NCI-H526 treated with DMSO at 0.1 percent for 48 hours (cell line): ENCODE results near the gene DCDC2B.
A peak's percentile ranks its signal among the peaks of the same experiment; 100 is the strongest.
"Not testable (repeated sequence)": the region's sequence is repeated elsewhere in the genome, so short reads cannot be mapped to it uniquely, and the experiment has no call there.

Source experiments
- DNase-seq: peaks from one replicate; lab custom pipeline; 2025; lab: John Stamatoyannopoulos, UW

Gene DCDC2B

DNA sequence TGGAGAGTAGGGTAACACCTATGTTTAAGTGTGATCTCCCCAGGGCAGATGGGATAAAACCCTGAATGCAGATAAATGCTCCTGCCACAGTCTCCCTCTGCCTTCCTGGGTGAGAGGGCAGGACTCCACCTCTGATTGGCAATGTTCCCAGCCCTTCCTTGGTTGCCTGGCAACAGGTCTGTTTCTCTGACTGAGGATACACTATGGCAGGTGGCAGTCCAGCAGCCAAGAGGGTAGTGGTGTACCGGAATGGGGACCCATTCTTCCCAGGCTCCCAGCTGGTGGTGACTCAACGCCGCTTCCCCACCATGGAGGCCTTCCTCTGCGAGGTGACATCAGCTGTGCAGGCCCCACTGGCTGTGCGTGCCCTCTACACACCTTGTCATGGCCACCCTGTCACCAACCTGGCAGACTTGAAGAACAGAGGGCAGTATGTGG, at the start of gene DCDC2B:
TSS of gene DCDC2B (plus strand) at position 199 of the 438 bp plus-strand sequence. CDS start at position 204, 5 bp downstream.
- DNase-seq = peak; percentile 14

DNA sequence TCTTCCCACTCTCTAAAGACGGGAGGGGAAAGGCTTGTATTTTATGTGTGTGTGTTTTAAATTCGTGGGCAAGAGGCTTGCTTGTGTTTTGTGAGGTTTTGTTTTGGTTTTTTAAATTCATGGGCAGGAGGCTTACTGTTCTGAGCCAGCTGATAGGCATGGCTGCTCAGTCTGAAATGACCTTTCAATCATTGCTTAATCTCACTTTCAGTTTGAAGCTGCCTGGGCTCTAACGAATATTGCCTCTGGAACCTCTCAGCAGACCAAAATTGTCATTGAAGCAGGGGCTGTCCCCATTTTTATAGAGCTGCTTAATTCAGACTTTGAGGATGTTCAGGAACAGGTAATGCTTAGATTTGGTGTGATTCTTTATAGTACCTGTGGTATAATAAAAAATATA, 49.7 kb upstream of the DCDC2B start:
- DNase-seq = no peak

DNA sequence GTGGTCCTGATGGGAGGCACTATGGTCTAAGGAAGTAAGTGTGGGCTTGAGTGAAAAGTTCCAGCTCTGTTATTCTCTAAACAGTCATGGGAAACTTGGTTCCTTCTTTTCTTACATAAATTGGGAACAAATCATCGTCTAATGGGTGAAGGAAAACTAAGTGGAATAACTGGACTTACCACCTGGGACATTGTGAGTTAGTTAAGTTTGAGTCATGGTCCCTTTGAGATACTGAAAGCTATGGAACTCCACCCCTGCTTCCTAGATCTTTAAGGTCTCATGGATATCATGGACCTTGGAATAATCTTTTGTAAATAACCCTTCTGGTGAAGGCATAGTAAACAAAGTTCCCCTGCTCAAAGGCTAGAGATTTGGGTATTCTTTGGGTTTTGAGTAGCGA, 45.5 kb upstream of the DCDC2B start:
- no peak for DNase-seq

GRCh38 chr1:32165633-32166032, 43.3 kb upstream of the DCDC2B start:
- not testable (repeated sequence) for DNase-seq

- no peak for DNase-seq
Measured at GRCh38 chr1:32170991-32171390, 37.9 kb upstream of the DCDC2B start.

- no peak for DNase-seq
Measured at GRCh38 chr1:32172621-32173245, 36.2 kb upstream of the DCDC2B start.

DNA sequence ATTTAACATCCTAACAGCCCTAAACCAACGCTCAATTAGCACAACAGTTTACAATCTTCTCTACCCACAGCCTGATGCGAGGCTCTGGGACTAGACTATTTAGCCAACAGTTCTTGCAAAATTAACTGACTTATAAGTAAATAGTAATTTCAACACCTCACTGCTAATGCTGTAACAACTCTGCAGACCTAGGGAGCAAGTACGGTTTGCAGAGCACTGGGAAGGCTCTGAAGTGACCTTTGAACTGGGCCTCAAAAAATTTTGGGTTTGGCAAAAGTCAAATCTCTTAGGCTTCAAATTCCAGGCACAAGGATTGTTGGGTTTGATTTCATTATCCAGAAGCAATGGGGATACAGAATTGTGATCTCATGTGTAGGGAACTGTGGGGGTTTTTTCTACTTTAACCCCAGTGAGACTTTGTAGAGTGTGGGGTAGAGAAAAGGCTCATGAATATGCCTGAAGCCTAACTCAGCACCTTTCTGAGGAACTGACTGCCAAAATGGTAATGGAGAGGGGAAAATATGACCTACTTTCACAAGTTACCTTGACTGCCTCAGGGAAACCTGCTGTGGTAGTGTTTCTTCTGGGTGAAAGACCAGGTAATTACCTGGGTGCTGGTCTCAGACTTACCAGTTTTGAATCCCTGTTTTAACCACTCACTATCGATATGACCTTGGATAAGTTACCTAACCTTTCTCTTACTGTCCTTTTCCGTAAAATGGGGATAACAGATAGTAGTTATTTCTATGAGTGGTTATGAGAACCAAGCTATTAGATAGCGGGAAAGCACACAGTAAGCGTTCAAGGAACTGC, 30.3 kb upstream of the DCDC2B start:
- DNase-seq = no peak

DNA sequence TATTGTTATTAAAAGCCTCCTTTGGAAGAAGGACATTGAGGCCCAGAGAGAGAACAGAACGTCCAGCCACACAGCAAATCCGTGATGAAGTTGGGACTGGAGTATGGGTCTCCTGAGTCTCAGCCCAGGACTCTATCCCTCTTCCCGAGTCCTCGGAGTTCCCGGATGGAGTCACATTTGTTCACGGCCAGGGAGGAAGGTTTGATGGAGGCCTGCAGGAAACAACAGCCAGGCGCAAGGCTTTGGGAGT, 29.8 kb upstream of the DCDC2B start:
- no peak for DNase-seq

GRCh38 chr1:32179443-32180185, 29.3 kb upstream of the DCDC2B start, which contains the start of gene TXLNA:
TSS of gene TXLNA (plus strand) at chr1:32179675. CDS start at chr1:32180346, 671 bp downstream.
- peak; percentile 87 for DNase-seq

DNA sequence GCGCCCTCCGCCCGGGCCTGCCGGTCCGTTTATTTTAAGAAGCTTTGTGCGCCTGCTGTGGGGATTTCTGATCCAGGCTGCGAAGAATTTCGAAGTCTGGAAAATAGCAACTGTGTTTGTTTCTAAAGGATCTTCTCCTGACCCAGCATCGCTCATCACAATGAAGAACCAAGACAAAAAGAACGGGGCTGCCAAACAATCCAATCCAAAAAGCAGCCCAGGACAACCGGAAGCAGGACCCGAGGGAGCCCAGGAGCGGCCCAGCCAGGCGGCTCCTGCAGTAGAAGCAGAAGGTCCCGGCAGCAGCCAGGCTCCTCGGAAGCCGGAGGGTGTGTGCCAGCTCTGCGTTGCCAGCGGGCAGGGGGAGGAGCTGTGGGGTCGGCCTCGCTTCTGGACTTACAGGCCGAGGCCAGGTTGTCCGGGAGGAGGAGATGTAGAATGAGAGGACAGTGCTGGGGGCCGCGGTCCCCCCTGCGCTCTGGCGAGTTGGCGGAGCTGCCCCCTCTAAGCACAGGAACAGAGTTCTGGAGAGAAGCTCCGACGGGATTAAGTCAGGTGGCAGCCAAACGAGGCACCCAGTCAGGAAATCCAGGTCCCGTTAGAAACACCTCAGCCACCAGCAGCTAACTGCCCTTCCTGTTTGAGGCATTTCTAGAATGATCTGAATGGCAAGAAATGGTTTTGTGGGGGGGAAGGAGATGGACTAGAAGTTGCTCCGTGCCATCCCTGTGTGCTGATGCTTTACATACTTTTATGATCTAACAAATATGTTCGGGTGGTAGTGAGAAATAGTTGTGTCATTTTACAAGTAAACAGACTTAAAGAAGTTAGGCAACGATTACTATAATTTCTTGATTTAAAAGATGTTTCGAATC, 28.5 kb upstream of the DCDC2B start:
- no peak for DNase-seq

DNA sequence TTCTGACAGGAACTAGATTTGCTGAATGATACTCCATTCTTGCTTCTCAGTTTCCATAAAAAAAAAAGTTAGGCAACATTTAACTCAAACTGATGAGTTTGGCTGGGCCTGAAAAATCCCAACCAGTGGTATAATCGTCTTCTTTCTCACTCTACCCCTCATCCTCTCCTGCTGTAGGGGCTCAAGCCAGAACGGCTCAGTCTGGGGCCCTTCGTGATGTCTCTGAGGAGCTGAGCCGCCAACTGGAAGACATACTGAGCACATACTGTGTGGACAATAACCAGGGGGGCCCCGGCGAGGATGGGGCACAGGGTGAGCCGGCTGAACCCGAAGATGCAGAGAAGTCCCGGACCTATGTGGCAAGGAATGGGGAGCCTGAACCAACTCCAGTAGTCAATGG, 27.8 kb upstream of the DCDC2B start:
- no peak for DNase-seq

DNA sequence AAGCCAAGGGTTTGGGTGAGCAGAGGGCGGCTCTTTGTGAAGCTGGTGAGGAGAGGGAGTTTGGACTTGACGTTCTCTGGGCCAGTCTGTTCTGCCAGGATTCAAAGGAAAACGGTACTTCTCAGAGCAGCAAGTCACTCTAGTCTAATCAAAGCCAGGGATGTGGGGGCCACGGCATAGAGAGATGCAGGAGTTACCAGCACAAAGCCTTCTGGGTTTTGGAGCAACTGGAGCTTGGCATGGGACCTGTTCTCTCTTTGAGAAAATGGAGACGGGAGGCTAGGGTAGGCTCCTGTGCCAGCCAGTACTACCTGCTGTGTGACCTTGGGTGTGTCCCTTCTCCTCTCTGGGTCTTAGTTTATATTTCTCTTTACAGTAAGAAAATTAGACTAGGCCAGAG, 27.3 kb upstream of the DCDC2B start:
- DNase-seq = no peak

DNA sequence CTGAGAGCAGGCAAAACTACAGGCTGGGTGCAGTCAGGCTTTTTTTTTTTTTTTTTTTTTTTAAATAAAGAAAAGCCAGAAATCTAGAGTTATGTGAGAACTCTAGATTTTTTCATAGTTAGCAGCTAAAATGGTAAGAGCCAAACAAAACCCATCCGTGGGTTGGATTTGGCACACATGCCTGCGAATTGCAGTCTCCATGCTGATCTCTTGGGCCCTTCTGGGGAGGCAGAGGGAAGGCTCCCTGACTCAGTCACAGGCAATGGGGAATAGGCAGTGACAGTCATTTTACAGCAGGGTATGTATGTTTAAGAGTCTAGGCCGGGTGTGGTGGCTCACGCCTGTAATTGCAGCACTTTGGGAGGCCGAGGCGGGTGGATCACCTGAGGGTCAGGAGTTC, 26.8 kb upstream of the DCDC2B start:
- no peak for DNase-seq

GRCh38 chr1:32184650-32185049, 24.2 kb upstream of the DCDC2B start:
- no peak for DNase-seq

GRCh38 chr1:32186077-32186476, 22.8 kb upstream of the DCDC2B start:
- no peak for DNase-seq

GRCh38 chr1:32186491-32186890, 22.4 kb upstream of the DCDC2B start:
- no peak for DNase-seq

DNA sequence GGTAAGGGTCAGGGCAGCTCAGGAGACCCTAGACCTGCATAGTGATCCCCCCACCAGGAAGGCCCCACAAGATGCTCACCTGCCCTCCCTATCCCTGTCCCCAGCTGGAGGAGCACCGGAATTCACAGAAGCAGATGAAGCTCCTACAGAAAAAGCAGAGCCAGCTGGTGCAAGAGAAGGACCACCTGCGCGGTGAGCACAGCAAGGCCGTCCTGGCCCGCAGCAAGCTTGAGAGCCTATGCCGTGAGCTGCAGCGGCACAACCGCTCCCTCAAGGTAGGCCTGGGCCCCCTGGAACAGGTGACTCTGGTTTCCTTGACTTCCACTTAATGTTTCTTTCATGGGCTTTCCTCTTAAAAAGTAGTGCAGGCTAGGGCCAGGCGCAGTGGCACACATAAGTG, 21.0 kb upstream of the DCDC2B start:
- DNase-seq = no peak

- no peak for DNase-seq
Measured at GRCh38 chr1:32192220-32192948, 16.5 kb upstream of the DCDC2B start.

DNA sequence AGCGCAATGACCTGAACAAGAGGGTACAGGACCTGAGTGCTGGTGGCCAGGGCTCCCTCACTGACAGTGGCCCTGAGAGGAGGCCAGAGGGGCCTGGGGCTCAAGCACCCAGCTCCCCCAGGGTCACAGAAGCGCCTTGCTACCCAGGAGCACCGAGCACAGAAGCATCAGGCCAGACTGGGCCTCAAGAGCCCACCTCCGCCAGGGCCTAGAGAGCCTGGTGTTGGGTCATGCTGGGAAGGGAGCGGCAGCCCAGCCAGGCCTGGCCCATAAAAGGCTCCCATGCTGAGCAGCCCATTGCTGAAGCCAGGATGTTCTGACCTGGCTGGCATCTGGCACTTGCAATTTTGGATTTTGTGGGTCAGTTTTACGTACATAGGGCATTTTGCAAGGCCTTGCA, 13.9 kb upstream of the DCDC2B start:
- DNase-seq = no peak

DNA sequence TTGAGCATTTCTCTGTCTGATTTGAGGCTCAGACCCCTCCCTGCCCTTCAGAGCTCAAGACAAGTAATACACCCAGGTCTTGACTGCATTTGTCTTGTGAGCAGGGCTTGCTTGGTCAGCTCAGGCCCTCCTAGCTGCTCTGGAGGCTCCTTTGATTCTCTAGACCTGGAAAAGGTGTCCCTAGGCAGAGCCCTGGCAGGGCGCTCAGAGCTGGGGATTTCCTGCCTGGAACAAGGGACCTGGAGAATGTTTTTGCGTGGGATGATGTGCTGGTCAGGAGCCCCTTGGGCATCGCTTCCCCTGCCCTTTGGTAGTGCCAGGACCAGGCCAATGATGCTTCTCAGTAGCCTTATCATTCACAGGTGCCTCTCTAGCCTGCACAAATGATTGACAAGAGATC, 13.4 kb upstream of the DCDC2B start:
- no peak for DNase-seq
